ENCODE results near the gene BMPR1A. TPM values are rescaled to one million over a fixed set of nuclear protein-coding genes. Genes with fewer than 3 reads are reported as not detected.

Gene BMPR1A
- total and polyA plus RNA-seq, 2 experiments from 2014 or later = 14.2 to 82.5 TPM

- Histone ChIP-seq H3K4me2 (peak overlapping the region; percentile 65), H3K27ac (ENCODE audit: low read depth) (peak overlapping the region; percentile 47), H3K79me2 (replicated peaks; ENCODE audit: insufficient read depth) (peaks cover 98% of the 10 kb centered on the region), H3F3A (replicated peaks; ENCODE audit: low read depth) (no peaks in the 10 kb centered on the region), H3K4me3 (no peak overlapping the region), H3K9me2 (ENCODE audit: insufficient read depth) (no peaks in the 10 kb centered on the region), H3K27me3 (ENCODE audit: insufficient read depth) (no peaks in the 10 kb centered on the region), H4K20me1 (replicated peaks; ENCODE audit: insufficient read depth) (peaks cover 32% of the 10 kb centered on the region), H3K4me1 (ENCODE audit: insufficient read depth) (peaks cover 49% of the 10 kb centered on the region), H3K36me3 (ENCODE audit: insufficient read depth) (no peaks in the 10 kb centered on the region), H2AFZ (no peak overlapping the region)
- Mint-ChIP-seq H3K4me1 (peaks cover 31% of the 10 kb centered on the region), H3K27ac (no peak overlapping the region), H3K4me3 (no peak overlapping the region), H3K27me3 (ENCODE audit: insufficient read depth, low read depth, poor library complexity) (no peaks in the 10 kb centered on the region), H3K36me3 (ENCODE audit: low read depth) (peaks cover 9% of the 10 kb centered on the region), H3K9me3 (no peaks in the 10 kb centered on the region)
- ATAC-seq = peak; percentile 35
- peak; percentile 34 for DNase-seq (ENCODE audit: low spot score)
- TF ChIP-seq STAT1 (IDR thresholded peaks at IDR 0.05; ENCODE audit: unreplicated experiment) (no peak), EZH2phosphoT487 (IDR thresholded peaks at IDR 0.05; ENCODE audit: unreplicated experiment) (no peak), EZH2 (IDR thresholded peaks at IDR 0.05; ENCODE audit: low read depth, unreplicated experiment) (no peak)
- TF ChIP-seq, protein P1, sequence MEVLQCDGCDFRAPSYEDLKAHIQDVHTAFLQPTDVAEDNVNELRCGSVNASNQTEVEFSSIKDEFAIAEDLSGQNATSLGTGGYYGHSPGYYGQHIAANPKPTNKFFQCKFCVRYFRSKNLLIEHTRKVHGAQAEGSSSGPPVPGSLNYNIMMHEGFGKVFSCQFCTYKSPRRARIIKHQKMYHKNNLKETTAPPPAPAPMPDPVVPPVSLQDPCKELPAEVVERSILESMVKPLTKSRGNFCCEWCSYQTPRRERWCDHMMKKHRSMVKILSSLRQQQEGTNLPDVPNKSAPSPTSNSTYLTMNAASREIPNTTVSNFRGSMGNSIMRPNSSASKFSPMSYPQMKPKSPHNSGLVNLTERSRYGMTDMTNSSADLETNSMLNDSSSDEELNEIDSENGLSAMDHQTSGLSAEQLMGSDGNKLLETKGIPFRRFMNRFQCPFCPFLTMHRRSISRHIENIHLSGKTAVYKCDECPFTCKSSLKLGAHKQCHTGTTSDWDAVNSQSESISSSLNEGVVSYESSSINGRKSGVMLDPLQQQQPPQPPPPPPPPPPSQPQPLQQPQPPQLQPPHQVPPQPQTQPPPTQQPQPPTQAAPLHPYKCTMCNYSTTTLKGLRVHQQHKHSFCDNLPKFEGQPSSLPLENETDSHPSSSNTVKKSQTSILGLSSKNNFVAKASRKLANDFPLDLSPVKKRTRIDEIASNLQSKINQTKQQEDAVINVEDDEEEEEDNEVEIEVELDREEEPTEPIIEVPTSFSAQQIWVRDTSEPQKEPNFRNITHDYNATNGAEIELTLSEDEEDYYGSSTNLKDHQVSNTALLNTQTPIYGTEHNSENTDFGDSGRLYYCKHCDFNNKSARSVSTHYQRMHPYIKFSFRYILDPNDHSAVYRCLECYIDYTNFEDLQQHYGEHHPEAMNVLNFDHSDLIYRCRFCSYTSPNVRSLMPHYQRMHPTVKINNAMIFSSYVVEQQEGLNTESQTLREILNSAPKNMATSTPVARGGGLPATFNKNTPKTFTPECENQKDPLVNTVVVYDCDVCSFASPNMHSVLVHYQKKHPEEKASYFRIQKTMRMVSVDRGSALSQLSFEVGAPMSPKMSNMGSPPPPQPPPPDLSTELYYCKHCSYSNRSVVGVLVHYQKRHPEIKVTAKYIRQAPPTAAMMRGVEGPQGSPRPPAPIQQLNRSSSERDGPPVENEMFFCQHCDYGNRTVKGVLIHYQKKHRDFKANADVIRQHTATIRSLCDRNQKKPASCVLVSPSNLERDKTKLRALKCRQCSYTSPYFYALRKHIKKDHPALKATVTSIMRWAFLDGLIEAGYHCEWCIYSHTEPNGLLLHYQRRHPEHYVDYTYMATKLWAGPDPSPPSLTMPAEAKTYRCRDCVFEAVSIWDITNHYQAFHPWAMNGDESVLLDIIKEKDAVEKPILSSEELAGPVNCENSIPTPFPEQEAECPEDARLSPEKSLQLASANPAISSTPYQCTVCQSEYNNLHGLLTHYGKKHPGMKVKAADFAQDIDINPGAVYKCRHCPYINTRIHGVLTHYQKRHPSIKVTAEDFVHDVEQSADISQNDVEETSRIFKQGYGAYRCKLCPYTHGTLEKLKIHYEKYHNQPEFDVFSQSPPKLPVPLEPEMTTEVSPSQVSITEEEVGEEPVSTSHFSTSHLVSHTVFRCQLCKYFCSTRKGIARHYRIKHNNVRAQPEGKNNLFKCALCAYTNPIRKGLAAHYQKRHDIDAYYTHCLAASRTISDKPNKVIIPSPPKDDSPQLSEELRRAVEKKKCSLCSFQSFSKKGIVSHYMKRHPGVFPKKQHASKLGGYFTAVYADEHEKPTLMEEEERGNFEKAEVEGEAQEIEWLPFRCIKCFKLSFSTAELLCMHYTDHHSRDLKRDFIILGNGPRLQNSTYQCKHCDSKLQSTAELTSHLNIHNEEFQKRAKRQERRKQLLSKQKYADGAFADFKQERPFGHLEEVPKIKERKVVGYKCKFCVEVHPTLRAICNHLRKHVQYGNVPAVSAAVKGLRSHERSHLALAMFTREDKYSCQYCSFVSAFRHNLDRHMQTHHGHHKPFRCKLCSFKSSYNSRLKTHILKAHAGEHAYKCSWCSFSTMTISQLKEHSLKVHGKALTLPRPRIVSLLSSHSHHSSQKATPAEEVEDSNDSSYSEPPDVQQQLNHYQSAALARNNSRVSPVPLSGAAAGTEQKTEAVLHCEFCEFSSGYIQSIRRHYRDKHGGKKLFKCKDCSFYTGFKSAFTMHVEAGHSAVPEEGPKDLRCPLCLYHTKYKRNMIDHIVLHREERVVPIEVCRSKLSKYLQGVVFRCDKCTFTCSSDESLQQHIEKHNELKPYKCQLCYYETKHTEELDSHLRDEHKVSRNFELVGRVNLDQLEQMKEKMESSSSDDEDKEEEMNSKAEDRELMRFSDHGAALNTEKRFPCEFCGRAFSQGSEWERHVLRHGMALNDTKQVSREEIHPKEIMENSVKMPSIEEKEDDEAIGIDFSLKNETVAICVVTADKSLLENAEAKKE (CRISPR knock-in tag; IDR thresholded peaks at IDR 0.05) = no peak
These were observed 29.9 kb downstream of the BMPR1A start for GRCh38 chr10:86786368-86786767.

GRCh38 chr10:86790394-86790793 lies 34.0 kb downstream of the BMPR1A start:
- Histone ChIP-seq H3K36me3 (ENCODE audit: insufficient read depth) (no peaks in the 10 kb centered on the region), H3K4me1 (ENCODE audit: insufficient read depth) (peaks cover 25% of the 10 kb centered on the region), H4K20me1 (replicated peaks; ENCODE audit: insufficient read depth) (peaks cover 21% of the 10 kb centered on the region), H3K9me2 (ENCODE audit: insufficient read depth) (no peaks in the 10 kb centered on the region), H3F3A (replicated peaks; ENCODE audit: low read depth) (0 out of 2 replicates have a peak, but pooled peaks cover 7% of the 10 kb centered on the region), H3K79me2 (replicated peaks; ENCODE audit: insufficient read depth) (peaks cover 95% of the 10 kb centered on the region), H3K4me3 (no peak overlapping the region), H2AFZ (no peak overlapping the region), H3K4me2 (no peak overlapping the region), H3K27ac (ENCODE audit: low read depth) (no peak overlapping the region), H3K27me3 (ENCODE audit: insufficient read depth) (no peaks in the 10 kb centered on the region)
- ATAC-seq (no peak), DNase-seq (ENCODE audit: low spot score) (no peak)
- Mint-ChIP-seq H3K4me1 (peaks cover 19% of the 10 kb centered on the region), H3K9me3 (no peaks in the 10 kb centered on the region), H3K36me3 (ENCODE audit: low read depth) (peaks cover 19% of the 10 kb centered on the region), H3K27me3 (ENCODE audit: insufficient read depth, low read depth, poor library complexity) (no peaks in the 10 kb centered on the region), H3K27ac (no peak overlapping the region), H3K4me3 (no peak overlapping the region)
- TF ChIP-seq, protein P2, sequence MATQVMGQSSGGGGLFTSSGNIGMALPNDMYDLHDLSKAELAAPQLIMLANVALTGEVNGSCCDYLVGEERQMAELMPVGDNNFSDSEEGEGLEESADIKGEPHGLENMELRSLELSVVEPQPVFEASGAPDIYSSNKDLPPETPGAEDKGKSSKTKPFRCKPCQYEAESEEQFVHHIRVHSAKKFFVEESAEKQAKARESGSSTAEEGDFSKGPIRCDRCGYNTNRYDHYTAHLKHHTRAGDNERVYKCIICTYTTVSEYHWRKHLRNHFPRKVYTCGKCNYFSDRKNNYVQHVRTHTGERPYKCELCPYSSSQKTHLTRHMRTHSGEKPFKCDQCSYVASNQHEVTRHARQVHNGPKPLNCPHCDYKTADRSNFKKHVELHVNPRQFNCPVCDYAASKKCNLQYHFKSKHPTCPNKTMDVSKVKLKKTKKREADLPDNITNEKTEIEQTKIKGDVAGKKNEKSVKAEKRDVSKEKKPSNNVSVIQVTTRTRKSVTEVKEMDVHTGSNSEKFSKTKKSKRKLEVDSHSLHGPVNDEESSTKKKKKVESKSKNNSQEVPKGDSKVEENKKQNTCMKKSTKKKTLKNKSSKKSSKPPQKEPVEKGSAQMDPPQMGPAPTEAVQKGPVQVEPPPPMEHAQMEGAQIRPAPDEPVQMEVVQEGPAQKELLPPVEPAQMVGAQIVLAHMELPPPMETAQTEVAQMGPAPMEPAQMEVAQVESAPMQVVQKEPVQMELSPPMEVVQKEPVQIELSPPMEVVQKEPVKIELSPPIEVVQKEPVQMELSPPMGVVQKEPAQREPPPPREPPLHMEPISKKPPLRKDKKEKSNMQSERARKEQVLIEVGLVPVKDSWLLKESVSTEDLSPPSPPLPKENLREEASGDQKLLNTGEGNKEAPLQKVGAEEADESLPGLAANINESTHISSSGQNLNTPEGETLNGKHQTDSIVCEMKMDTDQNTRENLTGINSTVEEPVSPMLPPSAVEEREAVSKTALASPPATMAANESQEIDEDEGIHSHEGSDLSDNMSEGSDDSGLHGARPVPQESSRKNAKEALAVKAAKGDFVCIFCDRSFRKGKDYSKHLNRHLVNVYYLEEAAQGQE (IDR thresholded peaks at IDR 0.05; ENCODE audit: unreplicated experiment) = no peak
